ENCODE measurements around the gene KIF3C.
A peak's percentile ranks its signal among the peaks of the same experiment; 100 is the strongest.
"Not testable (repeated sequence)": the region's sequence is repeated elsewhere in the genome, so short reads cannot be mapped to it uniquely, and the experiment has no call there.

Gene KIF3C

DNA sequence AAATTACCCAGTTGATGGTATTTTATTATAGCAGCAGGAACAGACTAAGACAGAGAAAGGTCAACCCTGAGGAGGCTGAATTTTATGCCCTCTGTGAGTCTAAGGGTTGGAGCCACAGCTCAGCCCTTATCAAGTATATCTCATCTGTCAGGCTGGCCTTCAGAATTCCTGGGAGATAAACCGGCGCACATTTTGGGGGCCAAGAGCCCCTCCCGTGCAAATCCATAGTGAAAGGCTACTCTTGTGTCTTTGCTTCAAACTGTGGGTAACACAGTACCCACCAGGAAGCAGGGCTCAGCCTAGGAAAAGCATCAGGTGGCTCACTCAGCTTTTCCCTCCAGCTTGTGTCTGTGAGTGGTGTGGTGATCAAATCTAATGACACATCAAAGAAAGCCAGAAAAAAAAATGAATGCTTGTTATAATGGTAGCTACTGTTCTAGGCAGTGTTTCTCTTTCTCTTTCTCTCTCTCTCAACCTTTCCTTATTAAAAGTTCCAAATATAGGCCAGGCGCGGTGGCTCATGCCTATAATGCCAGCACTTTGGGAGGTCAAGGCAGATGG is 79.0 kb downstream of the KIF3C start:
- no peak overlapping the region for H3K27ac ChIP-seq
- TF ChIP-seq, protein P1, sequence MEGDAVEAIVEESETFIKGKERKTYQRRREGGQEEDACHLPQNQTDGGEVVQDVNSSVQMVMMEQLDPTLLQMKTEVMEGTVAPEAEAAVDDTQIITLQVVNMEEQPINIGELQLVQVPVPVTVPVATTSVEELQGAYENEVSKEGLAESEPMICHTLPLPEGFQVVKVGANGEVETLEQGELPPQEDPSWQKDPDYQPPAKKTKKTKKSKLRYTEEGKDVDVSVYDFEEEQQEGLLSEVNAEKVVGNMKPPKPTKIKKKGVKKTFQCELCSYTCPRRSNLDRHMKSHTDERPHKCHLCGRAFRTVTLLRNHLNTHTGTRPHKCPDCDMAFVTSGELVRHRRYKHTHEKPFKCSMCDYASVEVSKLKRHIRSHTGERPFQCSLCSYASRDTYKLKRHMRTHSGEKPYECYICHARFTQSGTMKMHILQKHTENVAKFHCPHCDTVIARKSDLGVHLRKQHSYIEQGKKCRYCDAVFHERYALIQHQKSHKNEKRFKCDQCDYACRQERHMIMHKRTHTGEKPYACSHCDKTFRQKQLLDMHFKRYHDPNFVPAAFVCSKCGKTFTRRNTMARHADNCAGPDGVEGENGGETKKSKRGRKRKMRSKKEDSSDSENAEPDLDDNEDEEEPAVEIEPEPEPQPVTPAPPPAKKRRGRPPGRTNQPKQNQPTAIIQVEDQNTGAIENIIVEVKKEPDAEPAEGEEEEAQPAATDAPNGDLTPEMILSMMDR (conservative IDR thresholded peaks at IDR 0.05), result no peak

GRCh38 chr2:25899404-25899970 is 82.8 kb downstream of the KIF3C start:
- H3K27ac ChIP-seq, result no peak overlapping the region
- TF ChIP-seq, protein P1 (conservative IDR thresholded peaks at IDR 0.05), result no peak

DNA sequence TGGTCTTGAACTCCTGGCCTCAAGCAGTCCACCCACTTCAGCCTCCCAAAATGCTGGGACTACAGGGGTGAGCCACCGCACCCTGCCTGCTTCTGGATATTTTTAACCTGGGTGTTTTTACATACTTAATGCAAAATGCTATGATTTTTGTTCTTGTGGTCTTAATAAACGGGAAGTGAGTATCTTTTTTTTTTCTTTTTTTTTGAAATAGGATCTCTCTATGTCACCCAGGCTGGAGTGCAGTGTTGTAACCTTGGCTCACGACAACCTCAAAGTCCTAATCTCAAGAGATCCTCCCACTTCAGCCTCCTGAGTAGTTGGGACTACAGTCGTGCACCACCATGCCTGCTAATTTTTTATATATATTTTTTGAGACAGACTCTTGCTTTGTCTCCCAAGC is 84.8 kb downstream of the KIF3C start:
- no peak overlapping the region for H3K27ac ChIP-seq
- TF ChIP-seq, protein P1 (conservative IDR thresholded peaks at IDR 0.05), result no peak

DNA sequence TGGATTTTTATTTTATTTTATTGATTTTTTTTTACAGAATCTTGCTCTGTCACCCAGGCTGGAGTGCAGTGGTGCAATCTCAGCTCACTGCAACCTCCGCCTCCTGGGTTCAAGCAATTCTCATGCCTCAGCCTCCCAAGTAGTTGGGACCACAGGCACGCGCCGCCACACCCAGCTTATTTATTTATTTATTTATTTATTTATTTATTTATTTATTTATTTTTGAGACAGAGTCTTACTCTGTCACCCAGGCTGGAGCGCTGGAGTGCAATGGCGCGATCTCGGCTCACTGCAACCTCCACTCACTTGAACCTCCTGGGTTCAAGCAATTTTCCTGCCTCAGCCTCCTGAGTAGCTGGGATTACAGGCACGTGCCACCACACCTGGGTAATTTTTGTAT is 86.0 kb downstream of the KIF3C start:
- H3K27ac ChIP-seq, result not testable (repeated sequence)

GRCh38 chr2:25895610-25896009 is 86.7 kb downstream of the KIF3C start:
- TF ChIP-seq, protein P1 (conservative IDR thresholded peaks at IDR 0.05), result no peak
- H3K27ac ChIP-seq, result no peak overlapping the region

DNA sequence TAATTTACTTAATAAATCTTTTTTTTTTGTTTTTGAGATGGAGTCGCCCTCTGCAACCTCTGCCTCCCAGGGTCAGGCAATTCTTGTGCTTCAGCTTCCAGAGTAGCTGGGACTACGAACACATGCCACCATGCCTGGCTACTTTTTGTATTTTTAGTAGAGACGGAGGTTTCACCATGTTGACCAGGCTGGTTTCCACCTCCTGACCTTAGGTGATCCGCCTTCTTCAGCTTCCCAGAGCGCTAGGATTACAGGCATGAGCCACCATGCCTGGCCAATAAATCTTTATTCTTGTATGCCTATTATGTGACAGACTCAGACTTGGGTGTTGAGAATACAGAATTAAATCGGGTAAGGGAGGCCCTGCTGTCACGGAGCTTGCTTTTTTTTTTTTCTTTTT is 87.3 kb downstream of the KIF3C start:
- H3K27ac ChIP-seq, result peak overlapping the region; percentile 35; the same call in 1 of the 2 replicates
- TF ChIP-seq, protein P1 (conservative IDR thresholded peaks at IDR 0.05), result no peak

- peak overlapping the region; percentile 35; the same call in 1 of the 2 replicates for H3K27ac ChIP-seq
- TF ChIP-seq, protein P1 (conservative IDR thresholded peaks at IDR 0.05), result no peak
Observed at GRCh38 chr2:25894135-25894830, 88.0 kb downstream of the KIF3C start.

- TF ChIP-seq, protein P1 (conservative IDR thresholded peaks at IDR 0.05), result no peak
Observed at GRCh38 chr2:25891672-25892071, 90.6 kb downstream of the KIF3C start.

More at GRCh38 chr2:25891672-25892071, 90.6 kb downstream of the KIF3C start:
- H3K27ac ChIP-seq, result no peak overlapping the region

Data from VCaP (cell line).